PFSK-1 (cell line): ENCODE results near the gene THBD.

Experiments
- POLR2AphosphoS5 ChIP-seq: IDR thresholded peaks from 2 replicates; pipeline ENCODE4 v1.6.1; 2012; ENCODE audit warnings: low read depth, mild to moderate bottlenecking, control low read depth, low read length, moderate library complexity
- REST ChIP-seq, 2 experiments: IDR thresholded peaks; 2 replicates each; pipeline versions ENCODE4 v1.6.1 to v1.8.0; 2011 to 2012; ENCODE audit warnings: low read depth in 2 of 2, low read length in 2 of 2, control low read depth in 1 of 2, inconsistent platforms in 1 of 2, mild to moderate bottlenecking in 1 of 2, moderate library complexity in 1 of 2; ENCODE audit not compliant: insufficient read depth in 1 of 2
- TAF1 ChIP-seq: IDR thresholded peaks from 2 replicates; pipeline ENCODE4 v1.6.1; 2012; ENCODE audit warnings: low read length, control low read depth, borderline replicate concordance; ENCODE audit not compliant: insufficient read depth

GRCh38 chr20:23043376-23043775 is 6.1 kb downstream of the THBD start:
- no peak for TF ChIP-seq POLR2AphosphoS5
- no peak for TF ChIP-seq TAF1
- TF ChIP-seq REST (IDR thresholded peaks at IDR 0.05; ENCODE audit: insufficient read depth in 1 of 2, low read depth in 2 of 2, low read length in 2 of 2), result no peak
